Embryonic facial prominence (tissue), 1 donor: ENCODE measurements around the gene TRABD.
"Not testable (repeated sequence)": the region's sequence is repeated elsewhere in the genome, so short reads cannot be mapped to it uniquely, and the experiment has no call there.

Source experiments
- DNase-seq: peaks from one replicate; pipeline ENCODE4 v3.0.0-alpha.2; 2016; ENCODE audit errors: extremely low spot score

The TRABD gene

GRCh38 chr22:50151571-50152537 lies 33.9 kb upstream of the TRABD start:
- DNase-seq, result no peak

- DNase-seq, result no peak
Measured at GRCh38 chr22:50153056-50153755, 32.5 kb upstream of the TRABD start.

GRCh38 chr22:50153756-50154140 lies 32.0 kb upstream of the TRABD start:
- DNase-seq, result no peak

GRCh38 chr22:50157709-50158375 lies 27.9 kb upstream of the TRABD start:
- no peak for DNase-seq

GRCh38 chr22:50160947-50161346 lies 24.8 kb upstream of the TRABD start:
- DNase-seq, result no peak

- no peak for DNase-seq
Measured at GRCh38 chr22:50161508-50162390, 24.0 kb upstream of the TRABD start.

GRCh38 chr22:50162391-50162956 lies 23.2 kb upstream of the TRABD start:
- no peak for DNase-seq

- no peak for DNase-seq
Measured at GRCh38 chr22:50165436-50166123, 20.1 kb upstream of the TRABD start.

GRCh38 chr22:50167689-50168489 lies 17.8 kb upstream of the TRABD start:
- no peak for DNase-seq

GRCh38 chr22:50168490-50169180 lies 17.1 kb upstream of the TRABD start:
- not testable (repeated sequence) for DNase-seq

- DNase-seq, result no peak
Measured at GRCh38 chr22:50169181-50169759, 16.4 kb upstream of the TRABD start.

- no peak for DNase-seq
Measured at GRCh38 chr22:50169774-50170341, 15.9 kb upstream of the TRABD start.

GRCh38 chr22:50170453-50171318 lies 15.0 kb upstream of the TRABD start, which contains the start of gene PANX2:
Gene PANX2 (plus strand): TSS chr22:50170731. CDS start chr22:50170731, 0 bp downstream.
- no peak for DNase-seq

GRCh38 chr22:50171319-50171964 lies 14.3 kb upstream of the TRABD start:
- no peak for DNase-seq

GRCh38 chr22:50171965-50172421 lies 13.7 kb upstream of the TRABD start:
- DNase-seq, result no peak

- DNase-seq, result no peak
Measured at GRCh38 chr22:50173311-50173982, 12.3 kb upstream of the TRABD start.
